ENCODE measurements around the gene SERPINH1. TPM values are rescaled to one million over a fixed set of nuclear protein-coding genes. Genes with fewer than 3 reads are reported as not detected.

Gene SERPINH1
- total and polyA plus RNA-seq, 2 donors (not counting 3 experiments of a cell fraction or from before 2014, with no cell fraction given): 409 to 816 TPM

DNA sequence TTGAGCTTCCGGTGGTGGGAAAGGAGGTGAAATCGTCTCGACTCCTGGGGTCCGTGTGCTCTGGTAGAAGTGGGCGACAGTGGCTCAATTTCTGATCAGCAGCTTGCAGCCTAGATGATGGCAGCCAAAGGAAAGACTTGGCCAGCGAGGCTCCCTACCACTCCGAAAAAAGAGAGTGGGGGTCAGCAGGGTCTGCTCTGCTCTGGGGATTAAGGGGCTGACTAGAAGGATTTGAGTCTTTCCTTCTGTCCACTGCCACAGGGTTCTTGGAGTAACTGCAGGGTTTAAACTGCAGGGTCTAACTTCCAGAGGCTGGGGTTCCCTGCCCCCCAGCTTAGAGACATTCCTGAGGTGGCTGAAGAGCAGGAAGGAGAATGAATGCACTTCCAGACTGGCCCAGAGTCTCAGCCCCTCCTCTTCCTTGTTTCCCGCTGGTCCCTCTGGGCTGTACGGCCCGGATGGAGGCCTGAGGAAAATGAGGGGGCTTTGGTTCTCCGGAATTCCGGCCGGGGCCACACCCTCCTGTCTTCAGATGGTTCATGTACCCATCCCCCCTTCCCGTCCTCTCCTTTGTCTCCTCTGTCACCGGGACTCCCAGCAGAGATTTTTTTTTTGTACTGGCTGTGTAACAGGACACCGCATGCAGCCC is 907 bp downstream of the SERPINH1 start:
- Histone ChIP-seq H3K79me2 (ENCODE audit: control insufficient read depth, insufficient read depth, low read length) (peaks cover 56% of the 10 kb centered on the region), H2AFZ (ENCODE audit: low read depth, low read length) (no peak overlapping the region)
- BruUV-seq (replicated peaks): TSS peak; percentile 52

DNA sequence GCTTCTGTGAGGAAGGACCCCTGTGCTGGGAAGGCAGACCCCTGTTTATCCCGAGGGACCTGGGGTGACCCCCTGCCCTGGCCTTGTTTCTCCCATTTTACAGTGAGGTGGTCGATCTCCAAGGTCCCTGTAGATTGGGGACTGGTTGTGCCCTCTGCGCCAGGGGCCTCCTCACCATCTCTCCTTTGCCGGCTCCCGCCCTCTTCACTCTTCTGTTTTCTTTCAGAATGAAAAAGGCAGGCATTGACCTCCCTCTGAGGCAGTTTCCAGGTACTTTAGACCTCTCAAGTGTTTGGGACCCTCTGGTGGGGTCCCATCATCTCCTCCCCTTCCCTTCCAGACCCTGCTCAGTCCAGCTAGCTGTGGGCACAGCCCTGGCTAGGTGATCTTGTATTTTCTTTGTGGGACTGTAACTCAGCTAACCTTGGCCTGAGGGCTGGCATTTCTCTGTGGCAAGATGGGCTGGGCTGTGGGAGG is 1.5 kb downstream of the SERPINH1 start:
- intact Hi-C loops (cut with micrococcal nuclease) (loop anchor here (1.0 kb wide), 1 partner anchor 16 kb away; no protein-coding TSS in a partner anchor), dilution Hi-C loops (cut with MboI; ENCODE audit: extremely low pct_ligation_motif_present, low sequenced_read_pairs) (no loop called here)
- Histone ChIP-seq H3K9me3 (replicated peaks; ENCODE audit: control insufficient read depth, insufficient read depth, low read length) (no peaks in the 10 kb centered on the region), H3K4me3 (replicated peaks in 1 of 3; ENCODE audit: insufficient read depth in 1 of 3, low read depth in 1 of 3, low read length in 3 of 3) (peak overlapping the region; percentile 50 to 84 (median 66)), H3K9me1 (replicated peaks; ENCODE audit: control insufficient read depth, extremely low read depth, insufficient read depth, low read length) (no peaks in the 10 kb centered on the region), H3K9ac (replicated peaks; ENCODE audit: extremely low read depth, insufficient read depth, low read length) (peak overlapping the region; percentile 76), H3K27ac (ENCODE audit: insufficient read depth, low read depth, low read length) (peak overlapping the region; percentile 92), H3K79me2 (ENCODE audit: control insufficient read depth, insufficient read depth, low read length) (peaks cover 61% of the 10 kb centered on the region), H3K27me3 (ENCODE audit: control insufficient read depth in 2 of 2, insufficient read depth in 2 of 2, low read length in 2 of 2) (no peaks in the 10 kb centered on the region), H3K36me3 (ENCODE audit: control insufficient read depth in 2 of 2, extremely low read depth in 1 of 2, insufficient read depth in 2 of 2, low read length in 2 of 2) (peaks cover 3 to 20% of the 10 kb centered on the region in 2 experiments), H2AFZ (ENCODE audit: low read depth, low read length) (no peak overlapping the region), H4K20me1 (replicated peaks; ENCODE audit: control insufficient read depth, extremely low read depth, insufficient read depth, low read length) (no peaks in the 10 kb centered on the region), H3K4me2 (ENCODE audit: insufficient read depth, low read length) (peak overlapping the region; percentile 90), H3K4me1 (ENCODE audit: control insufficient read depth, extremely low read depth, insufficient read depth, low read length) (peaks cover 45% of the 10 kb centered on the region)
- POLR2A ChIA-PET: interaction anchor here (0.5 to 2.9 kb wide), 4 partner anchors 9 to 95 kb away, joined by 3 to 23 read pairs (median 9); no protein-coding TSS in a partner anchor
- DNase-seq (ENCODE audit: low read depth, low spot score) (peak; percentile 24), FAIRE-seq (no peak)
- CTCF ChIA-PET: interaction anchor here (0.8 to 8.6 kb wide), 9 partner anchors 10 to 155 kb away, joined by 3 to 107 read pairs (median 9); no protein-coding TSS in a partner anchor
- TSS peak; percentile 74 for BruUV-seq (replicated peaks)
- TF ChIP-seq MYC (IDR thresholded peaks at IDR 0.05; ENCODE audit: low read depth, low read length) (no peak), POLR2A (IDR thresholded peaks at IDR 0.05; ENCODE audit: low read depth, low read length) (peak; percentile 4), POLR2AphosphoS5 (IDR thresholded peaks at IDR 0.05; ENCODE audit: insufficient read depth, low read depth, low read length) (no peak), FOS (IDR thresholded peaks at IDR 0.05; ENCODE audit: borderline replicate concordance, insufficient read depth, low read length) (no peak)
- TF ChIP-seq, protein P1, sequence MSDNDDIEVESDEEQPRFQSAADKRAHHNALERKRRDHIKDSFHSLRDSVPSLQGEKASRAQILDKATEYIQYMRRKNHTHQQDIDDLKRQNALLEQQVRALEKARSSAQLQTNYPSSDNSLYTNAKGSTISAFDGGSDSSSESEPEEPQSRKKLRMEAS (IDR thresholded peaks at IDR 0.05; ENCODE audit: insufficient read depth, insufficient read length): no peak
- TF ChIP-seq, protein P2, sequence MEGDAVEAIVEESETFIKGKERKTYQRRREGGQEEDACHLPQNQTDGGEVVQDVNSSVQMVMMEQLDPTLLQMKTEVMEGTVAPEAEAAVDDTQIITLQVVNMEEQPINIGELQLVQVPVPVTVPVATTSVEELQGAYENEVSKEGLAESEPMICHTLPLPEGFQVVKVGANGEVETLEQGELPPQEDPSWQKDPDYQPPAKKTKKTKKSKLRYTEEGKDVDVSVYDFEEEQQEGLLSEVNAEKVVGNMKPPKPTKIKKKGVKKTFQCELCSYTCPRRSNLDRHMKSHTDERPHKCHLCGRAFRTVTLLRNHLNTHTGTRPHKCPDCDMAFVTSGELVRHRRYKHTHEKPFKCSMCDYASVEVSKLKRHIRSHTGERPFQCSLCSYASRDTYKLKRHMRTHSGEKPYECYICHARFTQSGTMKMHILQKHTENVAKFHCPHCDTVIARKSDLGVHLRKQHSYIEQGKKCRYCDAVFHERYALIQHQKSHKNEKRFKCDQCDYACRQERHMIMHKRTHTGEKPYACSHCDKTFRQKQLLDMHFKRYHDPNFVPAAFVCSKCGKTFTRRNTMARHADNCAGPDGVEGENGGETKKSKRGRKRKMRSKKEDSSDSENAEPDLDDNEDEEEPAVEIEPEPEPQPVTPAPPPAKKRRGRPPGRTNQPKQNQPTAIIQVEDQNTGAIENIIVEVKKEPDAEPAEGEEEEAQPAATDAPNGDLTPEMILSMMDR (IDR thresholded peaks at IDR 0.05; ENCODE audit: extremely low read depth in 1 of 2, insufficient read depth in 1 of 2, low read depth in 1 of 2, low read length in 2 of 2): no peak

More for the DNA sequence above, 907 bp downstream of the SERPINH1 start:
- no peaks in the 10 kb centered on the region for H3K9me1 ChIP-seq (replicated peaks; ENCODE audit: control insufficient read depth, extremely low read depth, insufficient read depth, low read length)
- intact Hi-C loops (cut with micrococcal nuclease): loop anchor here (1.0 kb wide), 2 partner anchors 9 to 16 kb away; no protein-coding TSS in a partner anchor
- POLR2A ChIA-PET: interaction anchor here (1.3 to 2.3 kb wide), 2 partner anchors 9 to 15 kb away, joined by 4 to 14 read pairs; no protein-coding TSS in a partner anchor
- H3K4me3 ChIP-seq (replicated peaks in 1 of 3; ENCODE audit: insufficient read depth in 1 of 3, low read depth in 1 of 3, low read length in 3 of 3): peak overlapping the region; percentile 50 to 84 (median 66)
- peak; percentile 99 for FAIRE-seq
- H3K9me3 ChIP-seq (replicated peaks; ENCODE audit: control insufficient read depth, insufficient read depth, low read length): no peaks in the 10 kb centered on the region
- H3K27me3 ChIP-seq (ENCODE audit: control insufficient read depth in 2 of 2, insufficient read depth in 2 of 2, low read length in 2 of 2): no peaks in the 10 kb centered on the region
- H3K9ac ChIP-seq (replicated peaks; ENCODE audit: extremely low read depth, insufficient read depth, low read length): peak overlapping the region; percentile 76
- H4K20me1 ChIP-seq (replicated peaks; ENCODE audit: control insufficient read depth, extremely low read depth, insufficient read depth, low read length): no peaks in the 10 kb centered on the region
- H3K36me3 ChIP-seq (ENCODE audit: control insufficient read depth in 2 of 2, extremely low read depth in 1 of 2, insufficient read depth in 2 of 2, low read length in 2 of 2): peaks cover 3 to 15% of the 10 kb centered on the region in 2 experiments
- DNase-seq (ENCODE audit: low read depth, low spot score): peak; percentile 72
- TF ChIP-seq POLR2A (IDR thresholded peaks at IDR 0.05; ENCODE audit: low read depth, low read length): peak; percentile 73
- TF ChIP-seq MYC (IDR thresholded peaks at IDR 0.05; ENCODE audit: low read depth, low read length): no peak
- TF ChIP-seq FOS (IDR thresholded peaks at IDR 0.05; ENCODE audit: borderline replicate concordance, insufficient read depth, low read length): peak; percentile 21
- peak; percentile 94 for TF ChIP-seq POLR2AphosphoS5 (IDR thresholded peaks at IDR 0.05; ENCODE audit: insufficient read depth, low read depth, low read length)
- TF ChIP-seq GATA2 (IDR thresholded peaks at IDR 0.05; ENCODE audit: insufficient read depth, insufficient read length, low read depth, low read length): no peak
- no peak for TF ChIP-seq JUN (IDR thresholded peaks at IDR 0.05; ENCODE audit: borderline replicate concordance, insufficient read depth, insufficient read length, low read depth)
- TF ChIP-seq, protein P1 (IDR thresholded peaks at IDR 0.05; ENCODE audit: insufficient read depth, insufficient read length): no peak
- H3K4me1 ChIP-seq (ENCODE audit: control insufficient read depth, extremely low read depth, insufficient read depth, low read length): peaks cover 51% of the 10 kb centered on the region
- CTCF ChIA-PET: interaction anchor here (0.7 to 8.6 kb wide), 9 partner anchors 9 to 143 kb away, joined by 3 to 107 read pairs (median 6); no protein-coding TSS in a partner anchor
- dilution Hi-C loops (cut with MboI; ENCODE audit: extremely low pct_ligation_motif_present, low sequenced_read_pairs): no loop called here
- peak overlapping the region; percentile 92 for H3K27ac ChIP-seq (ENCODE audit: insufficient read depth, low read depth, low read length)
- H3K4me2 ChIP-seq (ENCODE audit: insufficient read depth, low read length): peak overlapping the region; percentile 90
